ENCODE measurements around the gene KIAA1586. TPM values are rescaled to one million over a fixed set of nuclear protein-coding genes. Genes with fewer than 3 reads are reported as not detected.
"Not testable (repeated sequence)": the region's sequence is repeated elsewhere in the genome, so short reads cannot be mapped to it uniquely, and the experiment has no call there.

KIAA1586 gene
- 1 to 10 TPM; 3.7 to 4.7 TPM for total RNA-seq

- not testable (repeated sequence) for H3K9me3 ChIP-seq, H3K27me3 ChIP-seq, H3K4me1 ChIP-seq, H3K36me3 ChIP-seq
- peak; percentile 89 for DNase-seq (ENCODE audit: low spot score)
- Histone ChIP-seq H3K4me3 (peak within 1 kb of the TSS; percentile 54 to 56), H3K27ac (peak within 1 kb of the TSS; percentile 47 to 77)
These were observed at the start of gene KIAA1586 for GRCh38 chr6:57046332-57047256. Gene KIAA1586, plus strand, starts transcription at chr6:57046693. Its CDS starts 63 bp downstream, at chr6:57046756.

GRCh38 chr6:56999049-56999448 lies 47.4 kb upstream of the KIAA1586 start:
- Histone ChIP-seq H3K27me3 (no peaks in the 10 kb centered on the region), H3K36me3 (no peaks in the 10 kb centered on the region), H3K4me1 (no peaks in the 10 kb centered on the region), H3K4me3 (no peak overlapping the region), H3K9me3 (peaks cover 0 to 9% of the 10 kb centered on the region in 2 donors), H3K27ac (no peak overlapping the region)
- no peak for TF ChIP-seq CTCF (IDR thresholded peaks at IDR 0.05)
- no peak for DNase-seq (ENCODE audit: low spot score)

- H3K9me3 ChIP-seq; H3K4me3 ChIP-seq; H3K27me3 ChIP-seq; DNase-seq (ENCODE audit: low spot score); H3K36me3 ChIP-seq; H3K4me1 ChIP-seq; H3K27ac ChIP-seq: not testable (repeated sequence)
These were observed 46.7 kb upstream of the KIAA1586 start for GRCh38 chr6:56999748-57000147.

- Histone ChIP-seq H3K9me3 (peaks cover 0 to 9% of the 10 kb centered on the region in 2 donors), H3K4me1 (no peaks in the 10 kb centered on the region), H3K27ac (no peak overlapping the region), H3K36me3 (no peaks in the 10 kb centered on the region), H3K4me3 (no peak overlapping the region), H3K27me3 (no peaks in the 10 kb centered on the region)
- no peak for TF ChIP-seq CTCF (IDR thresholded peaks at IDR 0.05)
- DNase-seq (ENCODE audit: low spot score), result no peak
These were observed 44.3 kb upstream of the KIAA1586 start for GRCh38 chr6:57002197-57002596.

- DNase-seq (ENCODE audit: low spot score), result no peak
- Histone ChIP-seq H3K36me3 (no peaks in the 10 kb centered on the region), H3K4me3 (no peak overlapping the region), H3K27me3 (no peaks in the 10 kb centered on the region), H3K27ac (no peak overlapping the region), H3K9me3 (peaks cover 0 to 2% of the 10 kb centered on the region in 2 donors), H3K4me1 (no peaks in the 10 kb centered on the region)
- no peak for TF ChIP-seq CTCF (IDR thresholded peaks at IDR 0.05)
These were observed 42.2 kb upstream of the KIAA1586 start for GRCh38 chr6:57004292-57004691.

GRCh38 chr6:57006101-57006500 lies 40.4 kb upstream of the KIAA1586 start:
- no peak for DNase-seq (ENCODE audit: low spot score)
- H3K4me1 ChIP-seq, result no peaks in the 10 kb centered on the region
- no peak overlapping the region for H3K4me3 ChIP-seq
- no peak overlapping the region for H3K27ac ChIP-seq
- no peaks in the 10 kb centered on the region for H3K36me3 ChIP-seq
- H3K9me3 ChIP-seq, result no peaks in the 10 kb centered on the region
- no peak for TF ChIP-seq CTCF (IDR thresholded peaks at IDR 0.05)
- H3K27me3 ChIP-seq, result no peaks in the 10 kb centered on the region

GRCh38 chr6:57008069-57008468 lies 38.4 kb upstream of the KIAA1586 start:
- H3K4me3 ChIP-seq; H3K36me3 ChIP-seq; H3K27me3 ChIP-seq; H3K27ac ChIP-seq; H3K4me1 ChIP-seq; DNase-seq (ENCODE audit: low spot score); H3K9me3 ChIP-seq: not testable (repeated sequence)

Measured in right atrium auricular region (tissue), 2 donors.